A673 (cell line): ENCODE data around the gene MLST8.

Source experiments
- CTCF ChIP-seq: fragments of 300-800, 200-600 bp; sonication (generic); conservative IDR thresholded peaks from 2 replicates; pipeline ENCODE4 v1.5.1; 2017; ENCODE audit warnings: low read depth, mild to moderate bottlenecking, antibody characterized with exemption, low read length, moderate library complexity, mixed read lengths
- EZH2 ChIP-seq: fragments of 200-600 bp; sonication (generic); IDR thresholded peaks from 2 replicates; pipeline ENCODE4 v1.6.1; 2017; ENCODE audit warnings: borderline replicate concordance, low read depth, mild to moderate bottlenecking, mixed read lengths, antibody characterized with exemption, low read length; ENCODE audit not compliant: poor library complexity, severe bottlenecking

GRCh38 chr16:2243031-2243528 is 37.8 kb downstream of the MLST8 start:
- TF ChIP-seq CTCF (no peak), EZH2 (no peak)
